ENCODE results near the gene MSH4. TPM values are rescaled to one million over a fixed set of nuclear protein-coding genes. Genes with fewer than 3 reads are reported as not detected.
"Not testable (repeated sequence)": the region's sequence is repeated elsewhere in the genome, so short reads cannot be mapped to it uniquely, and the experiment has no call there.

The MSH4 gene
- total RNA-seq, 3 donors from 2014 or later (not counting 1 experiment from before 2014, with no cell fraction given) = 0.45 to 0.61 (median 0.52) TPM

DNA sequence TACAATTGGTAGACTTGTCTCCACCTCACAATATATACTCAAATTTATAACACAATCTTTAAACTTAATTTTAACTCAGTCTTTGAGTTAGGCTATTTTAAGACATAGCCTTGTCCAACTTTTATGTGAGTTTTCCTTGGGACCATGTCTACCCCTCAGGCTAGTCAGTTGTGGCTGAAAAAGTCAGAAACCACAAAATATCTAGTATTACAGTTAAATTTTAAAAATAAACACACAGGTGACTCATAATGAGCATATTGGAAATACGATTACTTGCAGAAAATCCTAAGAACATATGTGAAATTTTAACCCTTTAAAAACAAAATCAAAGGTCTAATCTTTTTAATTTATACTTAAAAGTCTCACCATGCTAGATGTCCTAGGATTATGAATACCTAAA lies 140.4 kb downstream of the MSH4 start:
- Histone ChIP-seq H3K4me3 (ENCODE audit: low read length) (no peak overlapping the region), H3K36me3 (ENCODE audit: control insufficient read depth, insufficient read depth, low read length) (no peaks in the 10 kb centered on the region), H3K9me3 (ENCODE audit: control insufficient read depth, insufficient read depth, low read length) (no peaks in the 10 kb centered on the region), H3K4me1 (ENCODE audit: control insufficient read depth, insufficient read depth, low read length) (no peaks in the 10 kb centered on the region), H3K27me3 (ENCODE audit: control insufficient read depth, insufficient read depth, low read length) (no peaks in the 10 kb centered on the region), H3K27ac (ENCODE audit: low read length) (no peak overlapping the region)
- no peaks in the 10 kb centered on the region for H3K4me1 Mint-ChIP-seq
- WGBS (ENCODE audit: insufficient coverage) = 11% methylated on average over 1 of the region's 1 CpG
- H3K36me3 Mint-ChIP-seq = no peaks in the 10 kb centered on the region
- TF ChIP-seq, protein P1, sequence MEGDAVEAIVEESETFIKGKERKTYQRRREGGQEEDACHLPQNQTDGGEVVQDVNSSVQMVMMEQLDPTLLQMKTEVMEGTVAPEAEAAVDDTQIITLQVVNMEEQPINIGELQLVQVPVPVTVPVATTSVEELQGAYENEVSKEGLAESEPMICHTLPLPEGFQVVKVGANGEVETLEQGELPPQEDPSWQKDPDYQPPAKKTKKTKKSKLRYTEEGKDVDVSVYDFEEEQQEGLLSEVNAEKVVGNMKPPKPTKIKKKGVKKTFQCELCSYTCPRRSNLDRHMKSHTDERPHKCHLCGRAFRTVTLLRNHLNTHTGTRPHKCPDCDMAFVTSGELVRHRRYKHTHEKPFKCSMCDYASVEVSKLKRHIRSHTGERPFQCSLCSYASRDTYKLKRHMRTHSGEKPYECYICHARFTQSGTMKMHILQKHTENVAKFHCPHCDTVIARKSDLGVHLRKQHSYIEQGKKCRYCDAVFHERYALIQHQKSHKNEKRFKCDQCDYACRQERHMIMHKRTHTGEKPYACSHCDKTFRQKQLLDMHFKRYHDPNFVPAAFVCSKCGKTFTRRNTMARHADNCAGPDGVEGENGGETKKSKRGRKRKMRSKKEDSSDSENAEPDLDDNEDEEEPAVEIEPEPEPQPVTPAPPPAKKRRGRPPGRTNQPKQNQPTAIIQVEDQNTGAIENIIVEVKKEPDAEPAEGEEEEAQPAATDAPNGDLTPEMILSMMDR (IDR thresholded peaks at IDR 0.05) = no peak
- H3K27ac Mint-ChIP-seq = no peak overlapping the region
- ATAC-seq (no peak), DNase-seq (no peak)
- H3K4me3 Mint-ChIP-seq = no peak overlapping the region
- intact Hi-C loops (cut with micrococcal nuclease) = no loop called here
- no peaks in the 10 kb centered on the region for H3K27me3 Mint-ChIP-seq (ENCODE audit: low read depth in 2 of 2)
- H3K9me3 Mint-ChIP-seq = peaks cover 2 to 5% of the 10 kb centered on the region in 2 donors

- H3K27ac ChIP-seq (ENCODE audit: low read length); H3K27ac Mint-ChIP-seq: not testable (repeated sequence)
- 53% methylated on average over 4 of the region's 4 CpGs for WGBS (ENCODE audit: insufficient coverage)
Observed at GRCh38 chr1:75943037-75943436, 146.4 kb downstream of the MSH4 start.

GRCh38 chr1:75950176-75950575 lies 153.5 kb downstream of the MSH4 start:
- no peak overlapping the region for H3K27ac Mint-ChIP-seq
- peaks cover 3 to 10% of the 10 kb centered on the region in 2 donors for H3K9me3 Mint-ChIP-seq
- H3K27me3 Mint-ChIP-seq (ENCODE audit: low read depth in 2 of 2) = no peaks in the 10 kb centered on the region
- no peak overlapping the region for H3K4me3 Mint-ChIP-seq
- WGBS (ENCODE audit: insufficient coverage) = 75% methylated on average over 2 of the region's 3 CpGs
- DNase-seq (no peak), ATAC-seq (no peak)
- no peaks in the 10 kb centered on the region for H3K4me1 Mint-ChIP-seq
- TF ChIP-seq, protein P1 (IDR thresholded peaks at IDR 0.05) = no peak
- H3K27me3 ChIP-seq (ENCODE audit: control insufficient read depth, insufficient read depth, low read length) = no peaks in the 10 kb centered on the region
- no peaks in the 10 kb centered on the region for H3K36me3 Mint-ChIP-seq
- intact Hi-C loops (cut with micrococcal nuclease) = no loop called here
- H3K36me3 ChIP-seq (ENCODE audit: control insufficient read depth, insufficient read depth, low read length) = no peaks in the 10 kb centered on the region
- H3K4me3 ChIP-seq (ENCODE audit: low read length) = no peak overlapping the region
- no peaks in the 10 kb centered on the region for H3K9me3 ChIP-seq (ENCODE audit: control insufficient read depth, insufficient read depth, low read length)
- no peak overlapping the region for H3K27ac ChIP-seq (ENCODE audit: low read length)
- H3K4me1 ChIP-seq (ENCODE audit: control insufficient read depth, insufficient read depth, low read length) = no peaks in the 10 kb centered on the region

More at GRCh38 chr1:75943037-75943436, 146.4 kb downstream of the MSH4 start:
- H3K4me3 ChIP-seq (ENCODE audit: low read length); ATAC-seq; H3K9me3 ChIP-seq (ENCODE audit: control insufficient read depth, insufficient read depth, low read length); H3K4me3 Mint-ChIP-seq; H3K27me3 ChIP-seq (ENCODE audit: control insufficient read depth, insufficient read depth, low read length); H3K36me3 Mint-ChIP-seq; DNase-seq; intact Hi-C loops (cut with micrococcal nuclease); H3K4me1 Mint-ChIP-seq; H3K36me3 ChIP-seq (ENCODE audit: control insufficient read depth, insufficient read depth, low read length); H3K27me3 Mint-ChIP-seq (ENCODE audit: low read depth in 2 of 2); H3K4me1 ChIP-seq (ENCODE audit: control insufficient read depth, insufficient read depth, low read length): not testable (repeated sequence)
- H3K9me3 Mint-ChIP-seq = peaks cover 5 to 14% of the 10 kb centered on the region in 2 donors

- ATAC-seq (no peak), DNase-seq (no peak)
- TF ChIP-seq, protein P1 (IDR thresholded peaks at IDR 0.05) = no peak
- H3K36me3 Mint-ChIP-seq = no peaks in the 10 kb centered on the region
- no peaks in the 10 kb centered on the region for H3K36me3 ChIP-seq (ENCODE audit: control insufficient read depth, insufficient read depth, low read length)
- H3K4me3 Mint-ChIP-seq = no peak overlapping the region
- WGBS (ENCODE audit: insufficient coverage) = no CpG with 5 or more reads among the region's 1 CpG
- no peak overlapping the region for H3K4me3 ChIP-seq (ENCODE audit: low read length)
- no peaks in the 10 kb centered on the region for H3K27me3 Mint-ChIP-seq (ENCODE audit: low read depth in 2 of 2)
- intact Hi-C loops (cut with micrococcal nuclease) = no loop called here
- no peak overlapping the region for H3K27ac Mint-ChIP-seq
- H3K4me1 Mint-ChIP-seq = no peaks in the 10 kb centered on the region
- peaks cover 0 to under 1% of the 10 kb centered on the region in 2 donors for H3K9me3 Mint-ChIP-seq
- no peaks in the 10 kb centered on the region for H3K4me1 ChIP-seq (ENCODE audit: control insufficient read depth, insufficient read depth, low read length)
- no peaks in the 10 kb centered on the region for H3K27me3 ChIP-seq (ENCODE audit: control insufficient read depth, insufficient read depth, low read length)
- no peaks in the 10 kb centered on the region for H3K9me3 ChIP-seq (ENCODE audit: control insufficient read depth, insufficient read depth, low read length)
- H3K27ac ChIP-seq (ENCODE audit: low read length) = no peak overlapping the region
Observed at GRCh38 chr1:75952016-75952415, 155.3 kb downstream of the MSH4 start.

All from natural killer cell (primary cell).